HepG2 (cell line): ENCODE measurements around the gene KARS1.

Source experiments
- ASH2L ChIP-seq: fragments of 300-600, 200-600 bp; sonication (generic); IDR thresholded peaks from 2 replicates; pipeline ENCODE4 v1.7.0; 2017; ENCODE audit warnings: low read depth, mild to moderate bottlenecking, moderate library complexity, mixed read lengths, low read length; ENCODE audit not compliant: insufficient read length
- CREB1 ChIP-seq, 2 experiments: fragments of 450-650 bp in 1 of 2; IDR thresholded peaks; 2 replicates each; pipeline ENCODE4 v1.6.1; 2016 to 2017; ENCODE audit warnings: control low read depth in 1 of 2, mild to moderate bottlenecking in 1 of 2, missing compliant biosample characterization in 1 of 2, missing genetic modification characterization in 1 of 2
- CTCF ChIP-seq: sonication (generic); formaldehyde crosslinking; IDR thresholded peaks from 2 replicates; pipeline ENCODE4 v1.5.0; 2020; ENCODE audit warnings: mild to moderate bottlenecking, missing genetic modification reagents, moderate library complexity
- HOXD1 ChIP-seq: sonication (generic); formaldehyde crosslinking; IDR thresholded peaks from 2 replicates; pipeline ENCODE4 v1.5.0; 2020; ENCODE audit warnings: missing genetic modification reagents
- KDM1A ChIP-seq: IDR thresholded peaks from 2 replicates; pipeline ENCODE4 v1.6.1; 2016; ENCODE audit warnings: missing compliant biosample characterization
- RBFOX2 ChIP-seq: fragments of 200-400 bp; formaldehyde crosslinking; IDR thresholded peaks from 2 replicates; pipeline ENCODE4 v1.6.1; 2017; ENCODE audit warnings: low read depth, mild to moderate bottlenecking, low read length
- SMC3 ChIP-seq: IDR thresholded peaks from 2 replicates; pipeline ENCODE4 v1.6.1; 2011; ENCODE audit warnings: low read length, improper control_type of control experiment
- TCF7L2 ChIP-seq: IDR thresholded peaks from 2 replicates; pipeline ENCODE4 v1.6.1; 2011; ENCODE audit warnings: mild to moderate bottlenecking, low read depth, low read length, moderate library complexity
- TRIM24 ChIP-seq: sonication (generic); formaldehyde crosslinking; IDR thresholded peaks from 2 replicates; pipeline ENCODE4 v1.8.0; 2022; ENCODE audit warnings: mild to moderate bottlenecking, missing genetic modification reagents
- ZNF256 ChIP-seq: sonication (generic); formaldehyde crosslinking; conservative IDR thresholded peaks from 2 replicates; pipeline ENCODE4 v1.4.0; 2020; ENCODE audit warnings: missing genetic modification reagents

- TF ChIP-seq ASH2L (no peak), TRIM24 (CRISPR knock-in tag) (no peak), ZNF256 (CRISPR knock-in tag) (no peak), HOXD1 (CRISPR knock-in tag) (no peak), CREB1 (IDR thresholded peaks at IDR 0.05) (no peak), CREB1 (CRISPR knock-in tag; IDR thresholded peaks at IDR 0.05) (no peak), KDM1A (CRISPR knock-in tag) (no peak), SMC3 (no peak), TCF7L2 (no peak), CTCF (CRISPR knock-in tag) (no peak), RBFOX2 (no peak)
Measured at GRCh38 chr16:75614066-75614897, 33.2 kb downstream of the KARS1 start.
